Mammary epithelial cell (primary cell): ENCODE data around the gene ZNF774.

ENCODE experiments used
- EZH2 ChIP-seq: IDR thresholded peaks from 2 replicates; pipeline ENCODE4 v1.6.1; 2012; ENCODE audit warnings: low read length, inconsistent platforms, borderline replicate concordance
- TF ChIP-seq, protein P1 (sequence below), 2 donors: IDR thresholded peaks in 1 of 2; conservative IDR thresholded peaks in 1 of 2; 2 replicates each; pipeline ENCODE4 v1.5.1; 2011 to 2012; ENCODE audit warnings: inconsistent platforms in 2 of 2, low read length in 2 of 2, mild to moderate bottlenecking in 2 of 2, control low read depth in 1 of 2, low read depth in 1 of 2; ENCODE audit not compliant: insufficient read depth in 1 of 2; ENCODE audit errors: extremely low read depth in 1 of 2

DNA sequence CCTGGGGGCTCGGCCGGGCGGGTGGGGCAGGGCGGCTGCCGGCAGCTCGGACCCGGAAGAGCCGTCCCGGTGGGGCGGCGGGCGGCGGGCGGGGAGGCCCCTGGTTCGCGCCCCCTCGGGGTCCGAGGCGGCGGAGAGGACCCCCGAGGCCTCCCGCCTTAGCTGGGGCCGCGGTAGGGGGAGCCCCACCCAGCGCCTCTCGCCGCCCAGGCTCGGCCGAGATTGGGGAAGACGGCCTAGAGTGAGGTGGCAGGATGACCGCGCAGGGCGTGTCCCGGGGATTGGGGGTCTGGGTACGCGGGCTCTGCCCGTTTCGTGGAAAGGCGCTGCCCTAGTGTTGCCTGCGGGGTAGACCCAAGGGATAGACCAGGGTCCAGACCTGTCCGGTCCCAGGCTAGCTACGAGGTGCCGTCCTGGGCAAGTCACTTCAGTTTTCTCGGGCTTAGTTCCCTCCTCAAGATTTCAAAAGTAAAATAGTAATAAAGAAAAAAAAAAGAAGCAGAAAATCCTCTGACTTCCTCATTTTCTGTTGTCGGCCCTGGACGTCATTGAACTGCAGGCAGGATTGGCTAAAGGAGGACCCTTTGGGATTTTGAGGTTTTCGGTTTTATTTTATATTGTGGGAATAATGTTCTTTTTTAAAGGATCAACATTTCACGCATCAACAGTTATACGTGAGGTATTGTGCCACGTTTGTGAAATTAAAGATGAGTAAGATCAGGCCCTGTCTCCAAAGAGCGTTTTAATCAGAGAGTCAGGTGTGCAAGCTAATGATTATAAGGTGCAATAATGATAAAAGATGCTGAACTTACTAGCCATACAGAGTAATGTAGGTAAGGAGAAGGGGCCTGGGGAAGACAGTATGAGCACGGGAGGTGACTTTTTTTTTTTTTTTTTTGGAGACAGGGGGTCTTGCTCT lies 36.6 kb downstream of the ZNF774 start:
- TF ChIP-seq, protein P1, sequence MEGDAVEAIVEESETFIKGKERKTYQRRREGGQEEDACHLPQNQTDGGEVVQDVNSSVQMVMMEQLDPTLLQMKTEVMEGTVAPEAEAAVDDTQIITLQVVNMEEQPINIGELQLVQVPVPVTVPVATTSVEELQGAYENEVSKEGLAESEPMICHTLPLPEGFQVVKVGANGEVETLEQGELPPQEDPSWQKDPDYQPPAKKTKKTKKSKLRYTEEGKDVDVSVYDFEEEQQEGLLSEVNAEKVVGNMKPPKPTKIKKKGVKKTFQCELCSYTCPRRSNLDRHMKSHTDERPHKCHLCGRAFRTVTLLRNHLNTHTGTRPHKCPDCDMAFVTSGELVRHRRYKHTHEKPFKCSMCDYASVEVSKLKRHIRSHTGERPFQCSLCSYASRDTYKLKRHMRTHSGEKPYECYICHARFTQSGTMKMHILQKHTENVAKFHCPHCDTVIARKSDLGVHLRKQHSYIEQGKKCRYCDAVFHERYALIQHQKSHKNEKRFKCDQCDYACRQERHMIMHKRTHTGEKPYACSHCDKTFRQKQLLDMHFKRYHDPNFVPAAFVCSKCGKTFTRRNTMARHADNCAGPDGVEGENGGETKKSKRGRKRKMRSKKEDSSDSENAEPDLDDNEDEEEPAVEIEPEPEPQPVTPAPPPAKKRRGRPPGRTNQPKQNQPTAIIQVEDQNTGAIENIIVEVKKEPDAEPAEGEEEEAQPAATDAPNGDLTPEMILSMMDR (conservative IDR thresholded peaks at IDR 0.05 in 1 of 2, IDR thresholded peaks at IDR 0.05 in 1 of 2; ENCODE audit: extremely low read depth in 1 of 2, insufficient read depth in 1 of 2, low read depth in 1 of 2, low read length in 2 of 2) = no peak
- no peak for TF ChIP-seq EZH2
